Mesendoderm (in vitro differentiated cells): ENCODE results near the gene GALR2. TPM values are rescaled to one million over a fixed set of nuclear protein-coding genes. Genes with fewer than 3 reads are reported as not detected.

Experiments used
- DNase-seq: peaks from one replicate; pipeline ENCODE4 v3.0.0; 2013
- H2AK5ac ChIP-seq: 2 replicates; pipeline ENCODE4 v1.6.1; 2013; ENCODE audit warnings: low read length, inconsistent platforms
- H2BK120ac ChIP-seq: 2 replicates; pipeline ENCODE4 v1.6.1; 2013; ENCODE audit warnings: low read depth, mild to moderate bottlenecking, low read length, moderate library complexity, mixed read lengths
- H2BK15ac ChIP-seq: replicated peaks from 2 replicates; pipeline ENCODE4 v1.6.1; 2013; ENCODE audit warnings: low read depth, mild to moderate bottlenecking, moderate library complexity
- H2BK5ac ChIP-seq: 2 replicates; pipeline ENCODE4 v1.6.1; 2013; ENCODE audit warnings: low read length, inconsistent platforms
- H3K18ac ChIP-seq: 2 replicates; pipeline ENCODE4 v1.6.1; 2013; ENCODE audit warnings: mild to moderate bottlenecking, low read length, mixed read lengths
- H3K23ac ChIP-seq: one replicate; pipeline ENCODE4 v1.6.1; 2013; ENCODE audit warnings: low read length
- H3K27ac ChIP-seq: 2 replicates; pipeline ENCODE4 v1.5.1; 2013; ENCODE audit warnings: low read depth, mild to moderate bottlenecking, inconsistent platforms, low read length, moderate library complexity
- H3K27me3 ChIP-seq: 2 replicates; pipeline ENCODE4 v1.6.1; 2013; ENCODE audit warnings: low read length, control low read depth, mild to moderate bottlenecking, inconsistent platforms; ENCODE audit not compliant: insufficient read depth, poor library complexity
- H3K36me3 ChIP-seq: 2 replicates; pipeline ENCODE4 v1.6.1; 2013; ENCODE audit warnings: low read length, inconsistent platforms; ENCODE audit not compliant: control insufficient read depth, insufficient read depth
- H3K4ac ChIP-seq: one replicate; pipeline ENCODE4 v1.6.1; 2013; ENCODE audit warnings: low read depth, mild to moderate bottlenecking, low read length, moderate library complexity
- H3K4me1 ChIP-seq: 2 replicates; pipeline ENCODE4 v1.6.1; 2013; ENCODE audit warnings: low read depth, low read length, inconsistent platforms; ENCODE audit not compliant: control insufficient read depth
- H3K4me2 ChIP-seq: 2 replicates; pipeline ENCODE4 v1.6.1; 2013; ENCODE audit warnings: low read length
- H3K4me3 ChIP-seq: 2 replicates; pipeline ENCODE4 v1.5.1; 2013; ENCODE audit warnings: mild to moderate bottlenecking, low read length
- H3K56ac ChIP-seq: one replicate; pipeline ENCODE4 v1.6.1; 2013; ENCODE audit warnings: low read length
- H3K79me1 ChIP-seq: 2 replicates; pipeline ENCODE4 v1.6.1; 2013; ENCODE audit warnings: low read length, inconsistent platforms
- H3K79me2 ChIP-seq: 2 replicates; pipeline ENCODE4 v1.6.1; 2013; ENCODE audit warnings: mild to moderate bottlenecking, low read length; ENCODE audit not compliant: control insufficient read depth, insufficient read depth
- H3K9ac ChIP-seq: 2 replicates; pipeline ENCODE4 v1.6.1; 2013; ENCODE audit warnings: low read length, inconsistent platforms
- H4K5ac ChIP-seq: one replicate; pipeline ENCODE4 v1.6.1; 2013; ENCODE audit warnings: low read length
- H4K8ac ChIP-seq: one replicate; pipeline ENCODE4 v1.6.1; 2013; ENCODE audit warnings: low read depth, mild to moderate bottlenecking, control low read depth, low read length, moderate library complexity
- WGBS: extraction: QIAGEN DNeasy Blood & Tissue Kit; methylation state at CpG from one replicate; pipeline ENCODE4 v1.1.7; 2013; ENCODE audit warnings: low lambda C conversion rate, missing lambda C conversion rate; ENCODE audit not compliant: insufficient coverage; ENCODE audit errors: extremely low coverage; 5-methylcytosine and 5-hydroxymethylcytosine counted together
- polyA plus RNA-seq, 2 experiments: library from polyadenylated mRNA; stranded (reverse); fragments of 200-250 nt; gene quantifications; one replicate each; pipeline ENCODE4 v1.2.3, GENCODE V29; 2013

Gene GALR2, protein sequence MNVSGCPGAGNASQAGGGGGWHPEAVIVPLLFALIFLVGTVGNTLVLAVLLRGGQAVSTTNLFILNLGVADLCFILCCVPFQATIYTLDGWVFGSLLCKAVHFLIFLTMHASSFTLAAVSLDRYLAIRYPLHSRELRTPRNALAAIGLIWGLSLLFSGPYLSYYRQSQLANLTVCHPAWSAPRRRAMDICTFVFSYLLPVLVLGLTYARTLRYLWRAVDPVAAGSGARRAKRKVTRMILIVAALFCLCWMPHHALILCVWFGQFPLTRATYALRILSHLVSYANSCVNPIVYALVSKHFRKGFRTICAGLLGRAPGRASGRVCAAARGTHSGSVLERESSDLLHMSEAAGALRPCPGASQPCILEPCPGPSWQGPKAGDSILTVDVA
- 0.24 TPM for polyA plus RNA-seq (2013, experiment 1 of 2)
- 0.15 TPM for polyA plus RNA-seq (2013, experiment 2 of 2)

DNA sequence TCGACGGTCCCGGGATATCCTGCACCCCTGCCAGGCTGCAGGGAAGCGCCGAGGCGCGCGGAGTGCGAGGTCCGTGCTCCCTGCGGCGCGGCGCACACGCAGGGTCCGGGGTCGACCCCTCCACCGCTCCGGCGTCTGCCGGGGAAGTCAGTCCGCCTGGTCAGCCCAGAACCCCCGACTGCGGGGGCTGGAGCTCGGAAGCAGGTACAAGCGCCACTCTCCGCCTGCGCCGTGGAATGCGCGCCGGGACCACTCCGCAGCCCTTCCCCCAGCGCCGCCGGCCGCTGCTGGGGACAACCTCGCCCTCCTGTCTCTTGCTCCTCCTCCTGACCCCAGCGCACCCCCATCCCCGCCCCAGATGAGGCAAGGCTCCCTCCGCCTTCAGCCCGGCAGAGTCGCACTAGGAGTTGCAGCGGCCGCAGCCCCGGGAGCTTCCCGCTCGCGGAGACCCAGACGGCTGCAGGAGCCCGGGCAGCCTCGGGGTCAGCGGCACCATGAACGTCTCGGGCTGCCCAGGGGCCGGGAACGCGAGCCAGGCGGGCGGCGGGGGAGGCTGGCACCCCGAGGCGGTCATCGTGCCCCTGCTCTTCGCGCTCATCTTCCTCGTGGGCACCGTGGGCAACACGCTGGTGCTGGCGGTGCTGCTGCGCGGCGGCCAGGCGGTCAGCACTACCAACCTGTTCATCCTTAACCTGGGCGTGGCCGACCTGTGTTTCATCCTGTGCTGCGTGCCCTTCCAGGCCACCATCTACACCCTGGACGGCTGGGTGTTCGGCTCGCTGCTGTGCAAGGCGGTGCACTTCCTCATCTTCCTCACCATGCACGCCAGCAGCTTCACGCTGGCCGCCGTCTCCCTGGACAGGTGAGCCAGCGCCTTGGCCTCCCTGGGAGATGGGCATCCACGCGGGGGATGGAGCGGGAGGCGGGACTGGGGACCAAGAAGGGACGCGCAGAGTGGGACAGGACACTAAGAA is at the start of gene GALR2:
TSS of gene GALR2 (plus strand) at position 392 of the 974 bp plus-strand sequence. CDS start at position 495, 103 bp downstream.
- Histone ChIP-seq H3K4me3 (no peak within 1 kb of the TSS), H3K56ac (peak within 1 kb of the TSS; percentile 26), H3K4ac (no peak within 1 kb of the TSS), H3K4me2 (peak within 1 kb of the TSS; percentile 25), H2BK15ac (no peak within 1 kb of the TSS), H3K18ac (no peak within 1 kb of the TSS), H2BK5ac (no peak within 1 kb of the TSS), H4K8ac (no peak within 1 kb of the TSS), H2BK120ac (no peak within 1 kb of the TSS), H4K5ac (no peak within 1 kb of the TSS), H3K9ac (no peak within 1 kb of the TSS), H3K79me2 (peaks cover 16% of the 10 kb centered on the region), H3K27me3 (peaks cover 44% of the 10 kb centered on the region), H3K4me1 (peaks cover 6% of the 10 kb centered on the region), H2AK5ac (no peak within 1 kb of the TSS), H3K36me3 (no peaks in the 10 kb centered on the region), H3K23ac (no peak within 1 kb of the TSS), H3K27ac (no peak within 1 kb of the TSS), H3K79me1 (peaks cover 6% of the 10 kb centered on the region)
- WGBS = no CpG with 5 or more reads among the region's 92 CpGs
- DNase-seq = no peak

DNA sequence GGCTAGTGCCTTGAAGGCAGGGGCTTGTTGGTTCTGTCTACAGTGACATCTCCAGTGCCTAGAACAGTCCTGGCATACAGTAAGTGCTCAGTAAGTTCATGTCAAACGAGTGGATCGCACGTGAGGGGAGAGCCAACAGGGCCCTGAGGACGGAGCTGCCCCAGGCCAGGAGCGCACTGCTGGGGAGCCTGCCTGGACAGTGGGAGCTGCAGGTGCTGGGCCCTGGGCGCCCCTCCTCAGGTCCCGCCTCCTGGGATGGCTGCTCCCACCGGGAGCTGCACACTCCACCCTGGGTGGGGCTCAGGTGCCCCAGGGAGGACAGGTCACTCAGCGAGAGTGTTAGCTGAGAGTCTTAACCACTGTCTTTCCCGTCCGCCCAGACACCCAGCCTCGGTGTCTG is 49.3 kb upstream of the GALR2 start:
- DNase-seq = no peak
- WGBS = no CpG with 5 or more reads among the region's 12 CpGs
- H3K36me3 ChIP-seq = no peaks in the 10 kb centered on the region
- H3K27ac ChIP-seq = no peak overlapping the region
- no peak overlapping the region for H3K18ac ChIP-seq
- no peak overlapping the region for H4K8ac ChIP-seq
- H3K79me2 ChIP-seq = no peaks in the 10 kb centered on the region
- no peaks in the 10 kb centered on the region for H3K4me1 ChIP-seq
- no peak overlapping the region for H3K9ac ChIP-seq
- H3K4me3 ChIP-seq = no peak overlapping the region
- no peak overlapping the region for H3K4me2 ChIP-seq
- no peak overlapping the region for H2BK5ac ChIP-seq
- H3K27me3 ChIP-seq = no peaks in the 10 kb centered on the region
- no peak overlapping the region for H3K23ac ChIP-seq
- H2BK120ac ChIP-seq = no peak overlapping the region
- H3K79me1 ChIP-seq = no peaks in the 10 kb centered on the region
- no peak overlapping the region for H3K4ac ChIP-seq
- H2BK15ac ChIP-seq = no peak overlapping the region
- no peak overlapping the region for H4K5ac ChIP-seq
- H3K56ac ChIP-seq = no peak overlapping the region
- no peak overlapping the region for H2AK5ac ChIP-seq

DNA sequence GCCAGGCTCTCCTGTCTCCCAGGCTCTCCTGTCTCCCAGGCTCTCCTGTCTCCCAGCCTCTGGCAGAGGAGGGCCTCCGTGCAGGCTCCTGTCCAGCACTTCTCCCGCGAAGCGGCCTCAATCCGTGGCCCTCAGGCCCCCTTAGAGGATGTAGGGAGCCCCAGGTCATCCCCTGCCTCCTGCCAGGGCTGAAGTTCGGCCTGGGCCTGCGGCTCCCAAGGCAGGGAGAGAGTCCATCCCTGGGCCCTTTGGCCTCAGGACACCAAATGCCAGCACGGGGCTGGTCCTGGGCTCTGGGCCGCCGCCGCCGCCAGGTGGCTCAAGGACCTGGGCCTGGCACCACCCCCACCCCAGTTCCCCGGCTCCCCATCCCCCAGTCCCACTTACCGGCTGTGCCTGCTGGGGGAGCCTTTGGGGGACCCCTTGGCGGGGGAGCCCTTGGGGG is 47.8 kb upstream of the GALR2 start:
- H3K79me2 ChIP-seq = no peaks in the 10 kb centered on the region
- H3K79me1 ChIP-seq = no peaks in the 10 kb centered on the region
- DNase-seq = no peak
- peak overlapping the region; percentile 49 for H3K56ac ChIP-seq
- H3K9ac ChIP-seq = no peak overlapping the region
- no peak overlapping the region for H3K4me3 ChIP-seq
- WGBS = no CpG with 5 or more reads among the region's 15 CpGs
- H2BK5ac ChIP-seq = no peak overlapping the region
- no peak overlapping the region for H3K18ac ChIP-seq
- H3K4me1 ChIP-seq = no peaks in the 10 kb centered on the region
- no peak overlapping the region for H2AK5ac ChIP-seq
- H3K4ac ChIP-seq = no peak overlapping the region
- no peak overlapping the region for H4K8ac ChIP-seq
- H3K27ac ChIP-seq = no peak overlapping the region
- H2BK15ac ChIP-seq = no peak overlapping the region
- H3K23ac ChIP-seq = no peak overlapping the region
- no peak overlapping the region for H2BK120ac ChIP-seq
- H3K4me2 ChIP-seq = no peak overlapping the region
- H4K5ac ChIP-seq = no peak overlapping the region
- H3K36me3 ChIP-seq = no peaks in the 10 kb centered on the region
- no peaks in the 10 kb centered on the region for H3K27me3 ChIP-seq

DNA sequence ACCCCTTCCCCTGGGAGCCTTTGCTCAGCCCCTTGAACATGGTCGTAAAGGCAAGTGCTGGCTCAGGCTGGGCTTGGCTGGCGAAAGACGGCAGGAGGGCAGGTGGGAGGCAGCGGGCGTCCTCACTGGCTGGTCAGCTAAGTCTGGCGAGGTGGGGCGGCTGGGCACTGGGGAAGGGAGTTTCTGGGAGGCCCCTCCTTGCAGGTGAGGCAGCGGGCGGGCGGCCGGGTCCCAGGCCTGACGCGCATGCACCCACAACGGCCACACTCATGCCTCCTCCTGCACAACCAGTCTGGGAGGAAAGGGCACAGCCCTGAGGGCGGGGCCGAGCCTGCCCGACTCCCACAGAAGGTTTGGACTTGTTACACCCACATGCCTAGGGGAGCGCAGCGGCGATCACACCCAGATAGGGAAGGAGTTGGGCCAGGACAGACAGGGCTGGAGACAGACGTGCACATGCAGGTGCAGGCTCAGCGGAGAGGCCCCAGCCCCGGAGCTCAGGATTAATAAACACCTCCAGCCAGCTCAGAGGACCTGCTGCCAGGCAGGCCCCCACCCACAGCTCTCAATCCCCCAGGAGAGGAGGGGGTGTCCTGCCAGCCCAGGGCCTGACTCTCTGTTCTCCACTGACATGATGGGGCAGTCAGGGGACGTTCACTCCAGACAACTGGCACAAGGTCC is 47.3 kb upstream of the GALR2 start, which contains the start of gene EVPL:
TSS of gene EVPL (minus strand) at position 148 of the 681 bp plus-strand sequence. CDS start at position 40, 108 bp downstream.
- no peak within 1 kb of the TSS for H3K18ac ChIP-seq
- WGBS = no CpG with 5 or more reads among the region's 24 CpGs

DNA sequence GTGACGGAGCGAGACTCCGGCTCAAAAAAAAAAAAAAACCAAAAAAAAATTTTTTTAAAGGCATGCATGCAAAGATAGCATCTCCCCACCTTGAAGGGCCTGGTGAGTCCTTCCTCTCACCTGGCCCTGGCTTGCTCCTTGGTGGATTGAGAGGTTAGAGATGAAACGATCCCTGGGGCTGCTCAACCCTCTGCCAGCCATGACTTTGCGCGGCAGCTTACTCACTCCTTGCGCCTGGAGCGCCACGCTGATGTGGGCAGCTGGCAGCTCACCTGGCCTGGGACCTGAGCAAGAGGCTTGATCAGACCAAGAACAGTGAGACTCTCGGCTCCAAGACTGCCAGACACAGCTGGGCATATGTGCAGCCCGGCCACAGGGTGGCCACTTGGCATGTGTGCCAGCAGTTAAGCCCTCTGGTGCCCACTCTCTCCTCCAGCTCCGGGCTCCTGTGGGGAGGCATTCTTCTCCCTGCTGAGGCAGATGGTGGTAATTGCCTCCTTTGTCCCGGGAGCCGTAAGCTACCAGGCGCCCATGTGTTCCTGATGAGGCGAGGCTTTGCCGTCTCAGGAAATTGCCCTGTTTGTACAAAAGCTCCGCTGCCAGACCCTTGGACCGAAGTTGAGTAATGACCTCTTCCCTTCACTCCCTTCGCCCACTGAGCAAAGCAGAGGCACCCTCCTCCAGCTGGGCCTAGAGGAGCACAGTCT is 42.4 kb upstream of the GALR2 start:
- Histone ChIP-seq H2AK5ac (no peak overlapping the region), H2BK5ac (no peak overlapping the region), H3K18ac (no peak overlapping the region), H4K5ac (no peak overlapping the region), H2BK120ac (no peak overlapping the region), H3K79me2 (no peaks in the 10 kb centered on the region), H4K8ac (no peak overlapping the region), H3K4me3 (no peak overlapping the region), H3K56ac (no peak overlapping the region), H3K4me1 (no peaks in the 10 kb centered on the region), H3K9ac (no peak overlapping the region), H3K4ac (no peak overlapping the region), H3K27me3 (no peaks in the 10 kb centered on the region), H2BK15ac (no peak overlapping the region), H3K27ac (no peak overlapping the region), H3K79me1 (no peaks in the 10 kb centered on the region), H3K4me2 (no peak overlapping the region), H3K36me3 (no peaks in the 10 kb centered on the region), H3K23ac (no peak overlapping the region)
- DNase-seq = no peak
- no CpG with 5 or more reads among the region's 20 CpGs for WGBS

More for the DNA sequence above, 47.3 kb upstream of the GALR2 start, which contains the start of gene EVPL:
- Histone ChIP-seq H4K5ac (no peak within 1 kb of the TSS), H4K8ac (no peak within 1 kb of the TSS), H3K23ac (no peak within 1 kb of the TSS), H2BK120ac (no peak within 1 kb of the TSS), H3K36me3 (no peaks in the 10 kb centered on the region), H2BK5ac (no peak within 1 kb of the TSS), H3K27me3 (no peaks in the 10 kb centered on the region), H3K79me2 (no peaks in the 10 kb centered on the region), H3K9ac (no peak within 1 kb of the TSS), H2AK5ac (no peak within 1 kb of the TSS), H3K79me1 (no peaks in the 10 kb centered on the region), H3K56ac (peak within 1 kb of the TSS; percentile 49), H2BK15ac (no peak within 1 kb of the TSS), H3K4me2 (no peak within 1 kb of the TSS), H3K4me3 (no peak within 1 kb of the TSS), H3K4ac (no peak within 1 kb of the TSS), H3K27ac (no peak within 1 kb of the TSS), H3K4me1 (no peaks in the 10 kb centered on the region)
- no peak for DNase-seq
